Natural killer cell (primary cell): ENCODE data around the gene EXD3. TPM values are rescaled to one million over a fixed set of nuclear protein-coding genes. Genes with fewer than 3 reads are reported as not detected.

ENCODE experiments used
- ATAC-seq, 3 donors: fragments of 150-1000 bp in 2 of 3; fragments of 200-7000 bp in 1 of 3; cut with Tn5 transposase; 1 replicate in 1 of 3; 2 replicates in 2 of 3; pipeline ENCODE4 v1.10.0; 2021; ENCODE audit warnings: mild to moderate bottlenecking in 2 of 3, moderate library complexity in 2 of 3
- DNase-seq, 2 donors: peaks; one replicate each; pipeline versions ENCODE4 v3.0.0 to v3.0.0-alpha.2; 2013 to 2021; ENCODE audit warnings: mixed read lengths in 1 of 2
- H3K27ac ChIP-seq: one replicate; pipeline ENCODE4 v1.5.1; 2013; ENCODE audit warnings: mild to moderate bottlenecking, low read length
- H3K27me3 ChIP-seq: one replicate; pipeline ENCODE4 v1.6.1; 2013; ENCODE audit warnings: low read length; ENCODE audit not compliant: control insufficient read depth, insufficient read depth
- H3K36me3 ChIP-seq: one replicate; pipeline ENCODE4 v1.6.1; 2013; ENCODE audit warnings: low read length; ENCODE audit not compliant: control insufficient read depth, insufficient read depth
- H3K4me1 ChIP-seq: one replicate; pipeline ENCODE4 v1.6.1; 2013; ENCODE audit warnings: low read length; ENCODE audit not compliant: control insufficient read depth, insufficient read depth
- H3K4me3 ChIP-seq: one replicate; pipeline ENCODE4 v1.5.1; 2013; ENCODE audit warnings: low read length
- H3K9me3 ChIP-seq: one replicate; pipeline ENCODE4 v1.6.1; 2013; ENCODE audit warnings: low read length; ENCODE audit not compliant: control insufficient read depth, insufficient read depth
- H3K27ac Mint-ChIP-seq, 2 donors: one replicate each; pipeline ENCODE4 v1.8.0; 2022; ENCODE audit warnings: mild to moderate bottlenecking in 2 of 2, mixed read lengths in 2 of 2, moderate library complexity in 1 of 2
- H3K27me3 Mint-ChIP-seq, 2 donors: one replicate each; pipeline ENCODE4 v1.8.0; 2022; ENCODE audit warnings: low read depth in 2 of 2, mixed read lengths in 2 of 2
- H3K36me3 Mint-ChIP-seq: one replicate; pipeline ENCODE4 v1.8.0; 2022; ENCODE audit warnings: mixed read lengths
- H3K4me1 Mint-ChIP-seq, 2 donors: one replicate each; pipeline ENCODE4 v1.8.0; 2022; ENCODE audit warnings: mixed read lengths in 2 of 2
- H3K4me3 Mint-ChIP-seq: one replicate; pipeline ENCODE4 v1.8.0; 2022; ENCODE audit warnings: mild to moderate bottlenecking, moderate library complexity, mixed read lengths
- H3K9me3 Mint-ChIP-seq, 2 donors: one replicate each; pipeline ENCODE4 v1.8.0; 2022; ENCODE audit warnings: mixed read lengths in 2 of 2
- WGBS: methylation state at CpG from one replicate; pipeline ENCODE4 v1.1.7; 2013; ENCODE audit warnings: missing lambda C conversion rate; ENCODE audit not compliant: insufficient coverage; 5-methylcytosine and 5-hydroxymethylcytosine counted together
- intact Hi-C: fragments of 100-400 bp; cut with micrococcal nuclease; formaldehyde crosslinking; loops from one replicate; pipeline ENCODE4 v1.14.2; 2022
- total RNA-seq, 4 donors: library from RNA; stranded (reverse); fragments of 120-200 nt in 1 of 4; gene quantifications; one replicate each; pipeline versions ENCODE4 v1.2.3 to v1.2.4, GENCODE V29; 2013 to 2022
- TF ChIP-seq, protein P1 (sequence below): fragments of 200-600 bp; IDR thresholded peaks from one replicate; pipeline ENCODE4 v1.8.0; 2022; ENCODE audit warnings: antibody characterized with exemption

EXD3 gene
- total RNA-seq, 3 donors from 2014 or later (not counting 1 experiment from before 2014, with no cell fraction given): 28.0 to 35.3 (median 29.6) TPM

GRCh38 chr9:137432687-137433348, 9.9 kb upstream of the EXD3 start:
- no peaks in the 10 kb centered on the region for H3K9me3 Mint-ChIP-seq
- H3K4me1 Mint-ChIP-seq: no peaks in the 10 kb centered on the region
- no peak overlapping the region for H3K27ac Mint-ChIP-seq
- Histone ChIP-seq H3K36me3 (no peaks in the 10 kb centered on the region), H3K4me3 (no peak overlapping the region), H3K27ac (no peak overlapping the region), H3K27me3 (no peaks in the 10 kb centered on the region), H3K9me3 (no peaks in the 10 kb centered on the region), H3K4me1 (peaks cover 29% of the 10 kb centered on the region)
- intact Hi-C loops: no loop called here
- DNase-seq (no peak), ATAC-seq (no peak)
- H3K27me3 Mint-ChIP-seq: no peaks in the 10 kb centered on the region
- WGBS: 85% methylated on average over 20 of the region's 20 CpGs
- no peak overlapping the region for H3K4me3 Mint-ChIP-seq
- no peaks in the 10 kb centered on the region for H3K36me3 Mint-ChIP-seq
- TF ChIP-seq, protein P1, sequence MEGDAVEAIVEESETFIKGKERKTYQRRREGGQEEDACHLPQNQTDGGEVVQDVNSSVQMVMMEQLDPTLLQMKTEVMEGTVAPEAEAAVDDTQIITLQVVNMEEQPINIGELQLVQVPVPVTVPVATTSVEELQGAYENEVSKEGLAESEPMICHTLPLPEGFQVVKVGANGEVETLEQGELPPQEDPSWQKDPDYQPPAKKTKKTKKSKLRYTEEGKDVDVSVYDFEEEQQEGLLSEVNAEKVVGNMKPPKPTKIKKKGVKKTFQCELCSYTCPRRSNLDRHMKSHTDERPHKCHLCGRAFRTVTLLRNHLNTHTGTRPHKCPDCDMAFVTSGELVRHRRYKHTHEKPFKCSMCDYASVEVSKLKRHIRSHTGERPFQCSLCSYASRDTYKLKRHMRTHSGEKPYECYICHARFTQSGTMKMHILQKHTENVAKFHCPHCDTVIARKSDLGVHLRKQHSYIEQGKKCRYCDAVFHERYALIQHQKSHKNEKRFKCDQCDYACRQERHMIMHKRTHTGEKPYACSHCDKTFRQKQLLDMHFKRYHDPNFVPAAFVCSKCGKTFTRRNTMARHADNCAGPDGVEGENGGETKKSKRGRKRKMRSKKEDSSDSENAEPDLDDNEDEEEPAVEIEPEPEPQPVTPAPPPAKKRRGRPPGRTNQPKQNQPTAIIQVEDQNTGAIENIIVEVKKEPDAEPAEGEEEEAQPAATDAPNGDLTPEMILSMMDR: no peak

GRCh38 chr9:137431416-137431931, 8.5 kb upstream of the EXD3 start:
- no peaks in the 10 kb centered on the region for H3K9me3 Mint-ChIP-seq
- H3K27me3 ChIP-seq: no peaks in the 10 kb centered on the region
- DNase-seq: no peak

GRCh38 chr9:137430723-137431415, 7.9 kb upstream of the EXD3 start:
- 79% methylated on average over 27 of the region's 27 CpGs for WGBS
- H3K27ac Mint-ChIP-seq: no peak overlapping the region

More at GRCh38 chr9:137431416-137431931, 8.5 kb upstream of the EXD3 start:
- Histone ChIP-seq H3K27ac (no peak overlapping the region), H3K4me1 (peaks cover 29% of the 10 kb centered on the region), H3K36me3 (no peaks in the 10 kb centered on the region), H3K4me3 (no peak overlapping the region), H3K9me3 (no peaks in the 10 kb centered on the region)
- H3K27me3 Mint-ChIP-seq: no peaks in the 10 kb centered on the region
- WGBS: 79% methylated on average over 21 of the region's 21 CpGs
- no peaks in the 10 kb centered on the region for H3K4me1 Mint-ChIP-seq
- TF ChIP-seq, protein P1: no peak
- ATAC-seq: no peak
- no peaks in the 10 kb centered on the region for H3K36me3 Mint-ChIP-seq
- H3K27ac Mint-ChIP-seq: no peak overlapping the region
- intact Hi-C loops: no loop called here
- no peak overlapping the region for H3K4me3 Mint-ChIP-seq

More at GRCh38 chr9:137430723-137431415, 7.9 kb upstream of the EXD3 start:
- ATAC-seq (no peak), DNase-seq (no peak)
- intact Hi-C loops: no loop called here
- no peaks in the 10 kb centered on the region for H3K9me3 ChIP-seq
- Mint-ChIP-seq H3K27me3 (no peaks in the 10 kb centered on the region), H3K4me1 (no peaks in the 10 kb centered on the region), H3K36me3 (no peaks in the 10 kb centered on the region), H3K9me3 (no peaks in the 10 kb centered on the region), H3K4me3 (no peak overlapping the region)
- H3K4me3 ChIP-seq: no peak overlapping the region
- TF ChIP-seq, protein P1: no peak
- no peak overlapping the region for H3K27ac ChIP-seq
- no peaks in the 10 kb centered on the region for H3K27me3 ChIP-seq
- peaks cover 29% of the 10 kb centered on the region for H3K4me1 ChIP-seq
- no peaks in the 10 kb centered on the region for H3K36me3 ChIP-seq
